C4-2B (cell line): ENCODE data around the gene ACAA2.

Experiments used
- H3K27ac ChIP-seq: fragments of 450-650 bp; 2 replicates; pipeline ENCODE4 v1.5.1; 2017
- ZFX ChIP-seq: fragments of 450-650 bp; IDR thresholded peaks from 2 replicates; pipeline ENCODE4 v1.6.1; 2017
- TF ChIP-seq, protein P1 (sequence below): fragments of 450-650 bp; conservative IDR thresholded peaks from 2 replicates; pipeline ENCODE4 v1.5.1; 2017; ENCODE audit warnings: mild to moderate bottlenecking

The ACAA2 gene

DNA sequence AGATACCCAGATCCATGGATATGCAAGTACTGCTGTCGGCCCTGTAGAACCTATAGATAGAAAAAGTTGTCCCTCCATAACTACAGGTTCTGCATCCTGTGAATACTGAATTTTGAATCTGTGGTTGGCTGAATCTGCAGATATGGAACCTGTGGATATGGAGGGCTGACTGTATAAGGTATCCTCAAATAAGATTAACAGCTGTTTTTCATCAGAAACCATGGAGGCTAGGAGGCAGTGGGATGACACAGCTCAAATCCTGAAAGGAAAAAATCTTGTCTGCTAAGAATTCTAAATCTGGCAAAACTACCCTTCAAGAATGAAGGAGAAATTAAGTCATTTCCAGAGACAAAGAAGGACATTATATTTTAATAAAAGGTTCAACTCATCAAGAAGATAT, 14.7 kb upstream of the ACAA2 start:
- no peak for TF ChIP-seq ZFX
- TF ChIP-seq, protein P1, sequence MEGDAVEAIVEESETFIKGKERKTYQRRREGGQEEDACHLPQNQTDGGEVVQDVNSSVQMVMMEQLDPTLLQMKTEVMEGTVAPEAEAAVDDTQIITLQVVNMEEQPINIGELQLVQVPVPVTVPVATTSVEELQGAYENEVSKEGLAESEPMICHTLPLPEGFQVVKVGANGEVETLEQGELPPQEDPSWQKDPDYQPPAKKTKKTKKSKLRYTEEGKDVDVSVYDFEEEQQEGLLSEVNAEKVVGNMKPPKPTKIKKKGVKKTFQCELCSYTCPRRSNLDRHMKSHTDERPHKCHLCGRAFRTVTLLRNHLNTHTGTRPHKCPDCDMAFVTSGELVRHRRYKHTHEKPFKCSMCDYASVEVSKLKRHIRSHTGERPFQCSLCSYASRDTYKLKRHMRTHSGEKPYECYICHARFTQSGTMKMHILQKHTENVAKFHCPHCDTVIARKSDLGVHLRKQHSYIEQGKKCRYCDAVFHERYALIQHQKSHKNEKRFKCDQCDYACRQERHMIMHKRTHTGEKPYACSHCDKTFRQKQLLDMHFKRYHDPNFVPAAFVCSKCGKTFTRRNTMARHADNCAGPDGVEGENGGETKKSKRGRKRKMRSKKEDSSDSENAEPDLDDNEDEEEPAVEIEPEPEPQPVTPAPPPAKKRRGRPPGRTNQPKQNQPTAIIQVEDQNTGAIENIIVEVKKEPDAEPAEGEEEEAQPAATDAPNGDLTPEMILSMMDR, result no peak
- H3K27ac ChIP-seq, result no peak overlapping the region

DNA sequence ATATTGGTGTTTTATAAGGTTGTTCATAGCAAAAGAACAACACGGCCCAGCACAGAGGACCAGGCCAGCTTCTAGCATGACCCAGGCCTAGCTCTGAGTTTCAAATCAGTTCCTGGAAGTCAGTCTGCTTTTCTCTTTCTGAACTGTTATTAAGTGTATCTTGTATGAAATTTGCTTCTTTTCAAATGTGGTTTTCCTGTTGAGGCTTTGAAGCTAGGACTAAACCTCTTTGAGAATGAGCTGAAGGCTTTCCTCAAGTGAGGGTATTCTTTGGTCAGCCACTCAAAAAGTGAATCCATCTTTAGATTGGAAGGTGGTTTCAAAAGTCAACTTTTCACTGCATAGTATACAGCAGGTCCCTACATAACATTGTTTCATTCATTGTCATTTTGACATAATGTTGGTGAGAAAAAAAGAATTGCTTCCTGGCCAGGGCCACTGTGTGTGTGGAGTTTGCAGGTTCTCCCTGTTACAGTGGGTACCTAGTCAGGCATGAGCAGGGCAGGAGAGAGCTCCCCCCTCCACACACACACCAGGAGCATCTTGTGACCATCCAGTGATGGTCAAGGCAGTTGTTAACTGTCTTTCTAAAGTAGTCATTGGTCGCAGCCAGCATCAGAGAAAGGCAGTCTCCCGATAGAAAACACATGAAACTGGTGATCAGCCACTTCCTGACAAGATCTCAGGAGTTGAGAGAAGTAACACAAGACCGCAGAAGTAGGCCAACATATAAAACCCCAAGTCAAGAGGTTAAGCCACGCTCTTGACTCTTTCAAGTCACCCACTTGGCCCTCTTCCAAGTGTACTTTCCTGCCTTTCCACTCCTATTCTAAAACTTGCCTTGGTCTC, 6.7 kb upstream of the ACAA2 start:
- no peak for TF ChIP-seq ZFX
- TF ChIP-seq, protein P1, result no peak
- H3K27ac ChIP-seq, result no peak overlapping the region

DNA sequence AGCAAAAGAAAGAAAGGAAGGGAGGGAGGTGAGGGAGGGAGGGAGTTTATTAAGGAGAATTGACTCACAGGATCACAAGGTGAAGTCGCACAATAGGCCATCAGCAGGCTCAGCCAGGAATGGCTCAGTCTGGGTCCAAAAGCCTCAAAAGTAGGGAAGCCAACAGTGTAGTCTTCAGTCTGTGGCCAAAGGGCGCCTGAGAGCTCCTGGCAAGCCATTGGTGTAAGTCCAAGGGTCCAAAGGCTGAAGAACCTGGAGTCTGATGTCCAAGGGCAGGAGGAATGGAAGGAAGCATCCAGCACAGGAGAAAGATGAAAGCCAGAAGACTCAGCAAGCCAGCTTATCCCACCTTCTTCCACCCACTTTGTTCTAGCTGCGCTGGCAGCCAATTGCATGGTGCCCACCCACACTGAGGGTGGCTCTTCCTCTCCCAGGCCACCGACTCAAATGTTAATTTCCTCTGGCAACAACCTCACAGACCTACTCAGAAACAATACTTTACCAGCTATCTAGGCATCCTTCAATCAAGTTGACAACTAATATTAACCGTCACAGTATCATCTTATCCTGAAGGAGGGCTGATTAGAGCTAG, 5.8 kb upstream of the ACAA2 start:
- no peak overlapping the region for H3K27ac ChIP-seq
- TF ChIP-seq ZFX, result no peak
- TF ChIP-seq, protein P1, result no peak

DNA sequence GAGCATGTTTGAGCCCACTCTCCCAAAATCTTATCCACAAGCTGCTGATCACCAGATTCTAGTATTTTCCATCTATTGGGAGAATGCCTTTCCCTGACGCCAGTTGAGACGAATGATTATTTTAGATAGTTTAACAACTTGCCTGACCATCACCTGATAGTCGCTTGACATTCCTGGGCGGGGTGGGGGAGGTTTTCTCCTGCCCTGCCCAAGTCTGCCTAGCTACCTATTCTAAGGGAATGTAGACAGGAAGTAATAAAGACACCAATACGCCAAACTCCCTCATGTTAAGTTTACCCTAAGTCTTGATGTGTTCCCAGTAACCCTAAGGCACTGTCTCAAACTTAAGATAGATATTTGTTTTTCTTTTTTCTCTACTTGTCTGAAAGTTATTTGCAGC, 4.6 kb upstream of the ACAA2 start:
- TF ChIP-seq, protein P1, result no peak
- no peak for TF ChIP-seq ZFX
- H3K27ac ChIP-seq, result no peak overlapping the region

DNA sequence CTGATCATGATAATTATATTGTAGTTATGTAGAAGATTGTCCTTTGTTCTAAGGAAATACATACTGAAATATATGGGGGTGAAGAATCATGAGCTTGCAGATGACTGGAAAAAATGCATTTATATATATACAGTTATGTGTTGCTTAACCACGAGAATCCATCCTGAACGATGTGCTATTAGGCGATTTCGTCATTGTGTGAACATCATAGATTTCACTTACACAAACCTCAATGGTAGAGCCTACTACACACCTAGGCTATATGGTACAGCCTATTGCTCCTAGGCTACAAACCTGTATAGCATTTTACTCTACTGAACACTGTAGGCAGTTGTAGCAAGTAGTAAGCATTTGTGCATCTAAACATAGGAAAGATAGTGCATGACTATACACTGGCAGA, 2.6 kb upstream of the ACAA2 start:
- no peak overlapping the region for H3K27ac ChIP-seq
- TF ChIP-seq, protein P1, result no peak
- TF ChIP-seq ZFX, result no peak

DNA sequence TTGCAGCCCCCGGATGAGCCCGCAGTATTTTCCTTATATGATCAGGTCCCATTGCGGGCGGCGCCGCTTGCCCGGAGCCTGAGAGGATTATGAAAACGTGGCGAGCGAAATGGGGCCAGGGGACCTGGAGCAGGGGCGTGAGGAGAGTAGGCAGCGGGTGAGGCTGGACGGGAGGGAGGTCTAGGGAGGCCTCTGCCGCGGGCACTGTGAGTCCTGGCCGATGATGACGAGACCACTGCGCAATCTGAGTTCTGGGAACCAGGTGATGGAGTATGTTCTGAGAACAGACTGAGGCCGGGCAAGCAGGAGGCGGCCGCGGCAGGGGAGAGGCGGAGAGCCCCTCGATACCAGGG, 790 bp upstream of the ACAA2 start:
- peak overlapping the region; percentile 65 for H3K27ac ChIP-seq
- no peak for TF ChIP-seq ZFX
- TF ChIP-seq, protein P1, result no peak

DNA sequence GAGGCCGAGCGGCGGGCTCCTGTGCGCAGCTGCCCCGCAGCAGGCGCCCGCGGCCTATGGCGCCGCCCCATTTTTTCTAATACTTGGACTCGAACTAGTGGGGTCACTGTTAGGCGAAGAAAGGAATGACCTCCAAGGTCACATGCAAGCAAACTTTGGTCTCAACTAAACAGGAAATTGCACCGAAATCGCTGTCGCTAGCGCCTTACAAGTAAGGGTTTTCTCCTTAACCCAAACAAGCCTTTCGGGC, 339 bp downstream of the ACAA2 start:
- H3K27ac ChIP-seq, result peak overlapping the region; percentile 65
- no peak for TF ChIP-seq ZFX
- TF ChIP-seq, protein P1, result no peak
